Measurements from ENCODE around the gene MERTK. TPM values are rescaled to one million over a fixed set of nuclear protein-coding genes. Genes with fewer than 3 reads are reported as not detected.
A peak's percentile ranks its signal among the peaks of the same experiment; 100 is the strongest.

Gene MERTK
- total RNA-seq, 1 donor from 2014 or later = 4.7 TPM

DNA sequence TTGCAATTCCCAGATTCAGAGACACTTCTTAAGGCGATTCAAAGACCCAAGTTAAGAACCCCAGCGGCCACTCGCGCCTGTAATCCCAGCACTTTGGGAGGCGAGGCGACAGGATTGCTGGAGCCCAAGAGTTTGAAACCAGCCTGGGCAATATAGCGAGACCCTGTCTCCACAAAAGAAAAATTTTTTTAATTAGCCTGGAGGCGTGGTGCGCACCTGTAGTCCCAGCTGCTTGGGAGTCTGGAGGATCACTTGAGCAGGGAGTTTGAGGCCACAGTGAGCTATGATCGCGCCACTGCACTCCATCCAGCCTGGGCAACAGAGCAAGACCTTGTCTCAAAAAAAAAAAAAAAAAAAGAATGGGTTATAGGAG lies 13.8 kb upstream of the MERTK start:
- peaks cover 10% of the 10 kb centered on the region for H3K36me3 ChIP-seq
- H3K4me1 ChIP-seq = peaks cover 28% of the 10 kb centered on the region
- no peak for DNase-seq
- intact Hi-C loops (cut with micrococcal nuclease) = no loop called here
- no peaks in the 10 kb centered on the region for H3K27me3 ChIP-seq (ENCODE audit: low read depth)
- H3K4me3 ChIP-seq = peak overlapping the region; percentile 86
- no peaks in the 10 kb centered on the region for H3K9me3 ChIP-seq (replicated peaks)
- peak overlapping the region; percentile 87 for H3K27ac ChIP-seq (replicated peaks)
- TF ChIP-seq, protein P1, sequence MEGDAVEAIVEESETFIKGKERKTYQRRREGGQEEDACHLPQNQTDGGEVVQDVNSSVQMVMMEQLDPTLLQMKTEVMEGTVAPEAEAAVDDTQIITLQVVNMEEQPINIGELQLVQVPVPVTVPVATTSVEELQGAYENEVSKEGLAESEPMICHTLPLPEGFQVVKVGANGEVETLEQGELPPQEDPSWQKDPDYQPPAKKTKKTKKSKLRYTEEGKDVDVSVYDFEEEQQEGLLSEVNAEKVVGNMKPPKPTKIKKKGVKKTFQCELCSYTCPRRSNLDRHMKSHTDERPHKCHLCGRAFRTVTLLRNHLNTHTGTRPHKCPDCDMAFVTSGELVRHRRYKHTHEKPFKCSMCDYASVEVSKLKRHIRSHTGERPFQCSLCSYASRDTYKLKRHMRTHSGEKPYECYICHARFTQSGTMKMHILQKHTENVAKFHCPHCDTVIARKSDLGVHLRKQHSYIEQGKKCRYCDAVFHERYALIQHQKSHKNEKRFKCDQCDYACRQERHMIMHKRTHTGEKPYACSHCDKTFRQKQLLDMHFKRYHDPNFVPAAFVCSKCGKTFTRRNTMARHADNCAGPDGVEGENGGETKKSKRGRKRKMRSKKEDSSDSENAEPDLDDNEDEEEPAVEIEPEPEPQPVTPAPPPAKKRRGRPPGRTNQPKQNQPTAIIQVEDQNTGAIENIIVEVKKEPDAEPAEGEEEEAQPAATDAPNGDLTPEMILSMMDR (IDR thresholded peaks at IDR 0.05; ENCODE audit: borderline replicate concordance) = no peak

- Histone ChIP-seq H3K27ac (replicated peaks) (no peak overlapping the region), H3K27me3 (ENCODE audit: low read depth) (no peaks in the 10 kb centered on the region), H3K4me3 (no peak overlapping the region), H3K9me3 (replicated peaks) (no peaks in the 10 kb centered on the region), H3K36me3 (no peaks in the 10 kb centered on the region), H3K4me1 (peaks cover 44% of the 10 kb centered on the region)
- TF ChIP-seq, protein P1 (IDR thresholded peaks at IDR 0.05; ENCODE audit: borderline replicate concordance) = no peak
- no peak for DNase-seq
- intact Hi-C loops (cut with micrococcal nuclease) = no loop called here
Observed at GRCh38 chr2:111896024-111896423, 2.4 kb upstream of the MERTK start.

GRCh38 chr2:111896576-111896975 lies 1.8 kb upstream of the MERTK start:
- no peaks in the 10 kb centered on the region for H3K36me3 ChIP-seq
- TF ChIP-seq, protein P1 (IDR thresholded peaks at IDR 0.05; ENCODE audit: borderline replicate concordance) = no peak
- intact Hi-C loops (cut with micrococcal nuclease) = no loop called here

GRCh38 chr2:111897630-111897923 lies 830 bp upstream of the MERTK start:
- intact Hi-C loops (cut with micrococcal nuclease) = no loop called here
- Histone ChIP-seq H3K4me1 (peaks cover 54% of the 10 kb centered on the region), H3K36me3 (no peaks in the 10 kb centered on the region), H3K27ac (replicated peaks) (peak overlapping the region; percentile 95), H3K27me3 (ENCODE audit: low read depth) (no peaks in the 10 kb centered on the region), H3K9me3 (replicated peaks) (no peaks in the 10 kb centered on the region), H3K4me3 (peak overlapping the region; percentile 97)
- TF ChIP-seq, protein P1 (IDR thresholded peaks at IDR 0.05; ENCODE audit: borderline replicate concordance) = no peak
- no peak for DNase-seq

More at GRCh38 chr2:111896576-111896975, 1.8 kb upstream of the MERTK start:
- DNase-seq = no peak
- Histone ChIP-seq H3K27ac (replicated peaks) (no peak overlapping the region), H3K4me1 (peaks cover 49% of the 10 kb centered on the region), H3K9me3 (replicated peaks) (no peaks in the 10 kb centered on the region), H3K27me3 (ENCODE audit: low read depth) (no peaks in the 10 kb centered on the region), H3K4me3 (no peak overlapping the region)

DNA sequence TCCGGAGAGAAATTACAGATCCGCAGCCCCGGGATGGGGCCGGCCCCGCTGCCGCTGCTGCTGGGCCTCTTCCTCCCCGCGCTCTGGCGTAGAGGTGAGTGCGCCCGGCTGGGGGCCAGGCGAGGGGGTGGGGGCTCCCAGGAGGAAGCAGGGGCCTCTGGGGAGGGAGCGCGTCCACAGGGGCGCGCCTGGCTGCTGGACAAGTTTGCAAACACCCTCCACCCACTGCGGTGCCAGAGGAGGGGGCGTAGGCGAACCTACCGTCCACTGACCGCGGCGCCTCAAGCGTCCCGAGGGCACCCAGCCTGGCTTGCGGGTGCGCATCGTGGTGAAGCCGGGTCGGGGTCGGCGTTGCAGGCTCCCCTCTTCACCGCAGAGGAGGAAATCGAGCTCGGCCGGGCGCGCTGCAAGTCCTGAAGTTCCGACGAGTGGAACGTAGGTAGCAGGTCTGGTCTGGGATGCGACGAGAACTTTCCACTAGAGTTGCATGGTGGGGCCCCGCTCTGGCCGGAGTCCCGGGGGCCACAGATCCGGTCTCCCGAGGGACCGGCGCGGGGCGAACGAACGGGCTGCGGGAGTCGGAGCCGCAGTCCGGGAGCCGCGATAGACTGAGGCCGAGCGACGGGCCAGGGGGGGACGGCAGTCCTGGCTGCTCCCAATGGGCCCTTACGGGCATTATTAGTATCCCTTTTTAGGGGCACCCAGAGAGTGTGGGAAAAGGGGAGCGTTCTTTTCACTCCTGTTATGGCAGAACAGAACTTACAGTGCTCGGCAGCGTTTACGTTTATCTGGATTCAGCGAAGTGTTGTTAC lies 502 bp downstream of the MERTK start:
- TF ChIP-seq, protein P1 (IDR thresholded peaks at IDR 0.05; ENCODE audit: borderline replicate concordance) = no peak
- intact Hi-C loops (cut with micrococcal nuclease) = no loop called here
- Histone ChIP-seq H3K27ac (replicated peaks) (peak overlapping the region; percentile 95), H3K4me3 (peak overlapping the region; percentile 97), H3K4me1 (peaks cover 67% of the 10 kb centered on the region), H3K36me3 (no peaks in the 10 kb centered on the region), H3K27me3 (ENCODE audit: low read depth) (no peaks in the 10 kb centered on the region), H3K9me3 (replicated peaks) (no peaks in the 10 kb centered on the region)
- DNase-seq = peak; percentile 41
